Activated CD8-positive, alpha-beta memory T cell treated with anti-CD3 and anti-CD28 coated beads for 4 hours (primary cell): ENCODE measurements around the gene TTPAL.
"Not testable (repeated sequence)": the region's sequence is repeated elsewhere in the genome, so short reads cannot be mapped to it uniquely, and the experiment has no call there.

ENCODE experiments used
- DNase-seq, 2 donors: peaks; one replicate each; pipeline ENCODE4 v3.0.0-alpha.2; 2020; ENCODE audit warnings: low read depth in 2 of 2

The TTPAL gene

DNA sequence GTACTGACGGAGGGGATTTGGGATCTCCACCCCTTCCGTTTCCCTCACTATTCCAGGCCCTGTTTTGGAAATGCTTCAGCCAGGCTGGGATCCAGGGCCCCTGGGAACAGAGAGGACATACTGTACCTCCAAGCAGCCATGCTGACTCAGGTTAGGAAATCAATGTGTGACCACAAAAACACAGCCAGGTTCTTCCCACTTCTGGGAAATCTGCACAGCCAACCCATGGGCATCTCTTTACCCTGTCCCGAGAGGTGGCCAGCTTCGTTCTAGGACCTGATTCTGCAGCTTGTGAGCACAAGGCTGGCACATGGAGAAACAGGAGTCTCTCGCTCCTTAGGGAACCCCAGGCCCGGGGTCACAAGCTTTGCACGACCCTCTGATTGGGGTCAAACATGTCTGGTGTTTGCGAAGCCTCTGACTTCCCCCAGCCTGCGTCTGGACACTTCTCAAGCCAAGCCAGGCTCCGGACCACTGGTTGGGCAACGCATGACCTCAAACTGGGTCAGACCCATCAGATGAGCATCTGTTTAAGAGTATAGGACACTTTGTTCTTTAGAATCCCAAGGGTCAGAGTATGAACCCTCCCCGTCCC lies 8.3 kb upstream of the TTPAL start:
- DNase-seq = no peak

DNA sequence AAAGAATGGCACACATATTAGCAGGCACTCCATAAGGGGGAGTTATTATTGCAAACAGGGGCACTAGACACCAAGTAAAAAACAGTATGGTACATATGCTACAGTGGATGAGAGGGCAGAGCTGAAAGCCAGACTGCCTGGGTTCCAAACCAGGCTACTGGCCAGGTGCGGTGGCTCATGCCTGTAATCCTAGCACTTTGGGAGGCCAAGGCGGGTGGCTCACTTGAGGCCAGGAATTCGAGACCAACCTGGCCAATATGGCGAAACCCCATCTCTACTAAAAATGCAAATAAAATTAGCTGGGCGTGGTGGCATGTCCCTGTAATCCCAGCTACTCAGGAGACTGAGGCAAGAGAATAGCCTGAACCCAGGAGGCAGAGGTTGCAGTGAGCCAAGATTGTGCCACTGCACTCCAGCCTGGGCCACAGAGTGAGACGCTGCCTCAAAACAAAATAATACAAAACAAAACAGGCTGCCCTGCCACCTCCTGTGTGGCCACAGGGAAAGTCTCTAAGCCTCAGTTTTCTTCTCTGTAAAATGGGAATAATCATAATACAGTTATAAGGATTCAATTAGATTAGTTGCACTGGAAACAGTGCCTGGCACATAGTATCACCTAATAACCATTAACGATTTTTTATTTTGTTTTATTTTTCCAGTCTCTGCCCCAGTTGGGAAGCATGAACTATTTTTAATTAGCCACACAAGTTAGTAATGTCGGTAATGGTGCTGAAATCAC lies 7.5 kb upstream of the TTPAL start:
- DNase-seq = no peak

DNA sequence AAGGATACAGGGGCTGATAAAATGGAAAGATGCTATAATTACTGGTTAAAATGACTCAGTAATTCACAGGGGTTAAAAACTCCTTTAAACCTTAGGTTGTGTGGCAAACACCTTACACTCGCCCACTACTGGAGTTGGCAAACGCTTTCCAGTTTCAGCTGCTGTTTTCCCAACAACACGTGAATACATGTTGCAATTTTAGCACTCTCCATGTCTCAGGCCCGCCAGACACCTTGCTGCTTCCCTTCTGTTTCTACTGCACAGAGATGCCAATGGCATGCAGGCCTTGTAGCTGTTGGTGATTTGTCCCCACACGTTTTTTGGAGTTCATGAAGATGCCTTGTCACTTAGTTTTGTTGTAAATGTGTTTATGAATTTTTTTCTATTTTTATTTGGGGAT lies 5.3 kb upstream of the TTPAL start:
- no peak for DNase-seq

DNA sequence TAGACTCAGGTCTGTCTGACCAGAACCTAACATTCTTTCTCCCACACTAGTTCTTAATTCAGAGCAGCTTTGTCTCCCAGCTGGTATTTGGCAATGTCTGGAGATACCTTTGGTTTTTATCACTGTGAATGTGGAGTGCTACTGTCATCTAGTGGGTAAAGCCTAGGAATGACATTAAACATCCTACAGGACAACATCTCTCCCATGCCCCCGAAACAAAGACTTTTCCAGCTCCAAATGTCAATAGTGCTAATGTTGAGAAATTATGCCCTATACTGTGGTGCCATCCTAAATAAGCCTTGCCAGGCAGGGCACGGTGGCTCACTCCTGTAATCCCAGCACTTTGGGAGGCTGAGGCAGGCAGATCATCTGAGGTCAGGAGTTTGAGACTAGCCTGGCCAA lies 4.2 kb upstream of the TTPAL start:
- DNase-seq = no peak

GRCh38 chr20:44472283-44472682 lies 3.4 kb upstream of the TTPAL start:
- DNase-seq = not testable (repeated sequence)

DNA sequence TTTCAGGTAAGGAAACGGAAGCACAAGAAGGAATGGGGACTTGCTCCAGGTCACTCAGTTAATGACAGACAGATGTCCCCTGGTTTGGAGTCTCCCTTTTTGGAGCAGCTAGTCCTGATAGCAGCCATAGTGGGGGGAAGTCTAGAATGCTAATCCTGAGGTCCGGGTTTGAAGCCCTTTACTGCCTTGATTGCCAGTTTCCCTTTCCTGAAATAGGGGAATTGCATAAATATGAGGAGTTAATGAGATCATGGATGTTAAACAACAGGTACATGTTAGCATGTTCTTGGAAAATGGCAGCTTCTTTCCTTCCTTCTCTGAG lies 341 bp upstream of the TTPAL start:
- DNase-seq = no peak

GRCh38 chr20:44477151-44477550 lies 1.5 kb downstream of the TTPAL start:
- DNase-seq = no peak

- DNase-seq = no peak
These were observed 2.5 kb downstream of the TTPAL start for GRCh38 chr20:44478206-44478605.

GRCh38 chr20:44479643-44480042 lies 4.0 kb downstream of the TTPAL start:
- DNase-seq = no peak

DNA sequence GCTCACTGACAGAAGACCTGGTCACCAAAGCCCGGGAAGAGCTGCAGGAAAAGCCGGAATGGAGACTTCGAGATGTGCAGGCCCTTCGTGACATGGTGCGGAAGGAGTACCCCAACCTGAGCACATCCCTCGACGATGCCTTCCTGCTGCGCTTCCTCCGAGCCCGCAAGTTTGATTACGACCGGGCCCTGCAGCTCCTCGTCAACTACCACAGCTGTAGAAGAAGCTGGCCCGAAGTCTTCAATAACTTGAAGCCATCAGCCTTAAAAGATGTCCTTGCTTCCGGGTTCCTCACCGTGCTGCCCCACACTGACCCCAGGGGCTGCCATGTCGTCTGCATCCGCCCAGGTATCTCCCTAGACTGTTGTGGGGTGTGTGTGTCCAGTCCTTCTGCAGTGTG lies 4.4 kb downstream of the TTPAL start:
- no peak for DNase-seq

- no peak for DNase-seq
These were observed 6.2 kb downstream of the TTPAL start for GRCh38 chr20:44481719-44482416.

DNA sequence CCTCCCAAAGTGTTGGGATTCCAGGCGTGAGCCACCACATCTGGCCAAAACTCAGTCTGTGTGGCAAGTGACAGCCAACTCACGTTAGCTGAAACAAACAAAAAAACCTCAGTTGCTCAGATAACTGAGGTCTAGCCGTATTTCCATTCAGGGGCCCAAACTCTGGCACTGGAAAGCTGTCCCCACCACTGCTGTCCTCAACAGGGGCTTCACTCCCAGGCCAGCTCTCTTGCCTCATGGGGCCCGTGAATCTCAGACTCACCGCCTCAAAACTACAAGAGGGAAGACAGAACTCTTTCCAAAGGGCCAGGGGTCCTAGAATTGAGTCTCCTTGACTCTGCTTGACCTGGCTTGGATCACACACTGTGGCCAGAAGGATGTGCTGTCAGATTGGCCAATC lies 7.4 kb downstream of the TTPAL start:
- DNase-seq = no peak

GRCh38 chr20:44485078-44485829 lies 9.6 kb downstream of the TTPAL start:
- no peak for DNase-seq

GRCh38 chr20:44485830-44486198 lies 10.1 kb downstream of the TTPAL start:
- no peak for DNase-seq

- no peak for DNase-seq
These were observed 12.9 kb downstream of the TTPAL start for GRCh38 chr20:44488551-44488950.

DNA sequence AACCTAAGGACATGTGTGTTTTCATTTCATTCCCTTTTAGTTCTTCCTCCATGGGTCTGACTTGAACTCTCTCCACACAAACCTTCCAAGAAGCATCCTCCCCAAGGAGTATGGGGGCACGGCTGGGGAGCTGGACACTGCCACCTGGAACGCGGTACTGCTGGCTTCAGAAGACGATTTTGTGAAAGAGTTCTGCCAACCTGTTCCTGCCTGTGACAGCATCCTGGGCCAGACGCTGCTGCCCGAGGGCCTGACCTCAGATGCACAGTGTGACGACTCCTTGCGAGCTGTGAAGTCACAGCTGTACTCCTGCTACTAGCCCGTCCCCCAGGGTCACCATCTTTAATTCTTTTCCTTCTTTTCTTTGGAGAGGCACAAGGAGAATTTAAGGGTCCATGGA lies 13.5 kb downstream of the TTPAL start:
- DNase-seq = no peak

DNA sequence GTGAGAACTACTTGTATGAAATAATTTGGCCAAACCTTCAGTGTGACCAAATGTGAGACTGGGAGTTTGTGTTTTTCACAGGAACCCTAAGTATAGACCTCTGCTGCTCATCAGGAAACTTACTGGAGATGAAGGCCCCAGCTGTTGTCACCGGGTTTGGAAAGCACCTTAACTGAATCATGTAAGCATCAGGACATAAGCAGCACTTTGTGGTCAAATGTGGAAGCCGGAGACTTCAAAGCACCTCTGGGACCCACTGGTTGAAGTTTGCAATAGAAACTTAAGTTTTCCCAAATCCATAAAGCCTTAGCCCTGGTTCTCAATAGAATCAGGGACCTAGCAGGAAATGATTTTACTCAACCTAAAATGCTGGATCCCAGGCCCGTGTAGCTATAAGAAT lies 14.3 kb downstream of the TTPAL start:
- no peak for DNase-seq

GRCh38 chr20:44491635-44492395 lies 16.1 kb downstream of the TTPAL start:
- no peak for DNase-seq

GRCh38 chr20:44494266-44494665 lies 18.6 kb downstream of the TTPAL start:
- DNase-seq = no peak

GRCh38 chr20:44494681-44495080 lies 19.0 kb downstream of the TTPAL start:
- DNase-seq = no peak

DNA sequence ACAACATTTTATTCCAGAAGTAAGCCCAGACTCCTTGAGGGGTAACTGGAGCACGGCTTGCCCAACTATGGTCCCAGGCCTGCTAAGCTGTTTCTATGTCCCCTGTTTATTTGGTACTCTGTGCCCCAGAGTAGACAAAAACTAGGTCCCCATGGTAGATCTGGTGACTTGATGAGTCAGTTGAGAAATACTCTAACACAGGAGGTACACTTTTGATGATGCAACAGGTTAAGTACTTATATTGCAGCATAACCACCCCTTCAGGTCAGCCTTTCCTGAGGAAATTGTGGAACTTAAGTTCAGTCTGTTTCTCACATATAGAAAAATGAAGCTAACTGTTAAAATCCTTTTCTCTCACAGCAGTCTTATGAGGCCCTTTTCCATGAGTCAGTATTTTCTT lies 19.6 kb downstream of the TTPAL start:
- no peak for DNase-seq
